Activated naive CD4-positive, alpha-beta T cell treated with anti-CD3 and anti-CD28 coated beads for 36 hours (primary cell): ENCODE measurements around the gene NTN4. TPM values are rescaled to one million over a fixed set of nuclear protein-coding genes. Genes with fewer than 3 reads are reported as not detected.
"Not testable (repeated sequence)": the region's sequence is repeated elsewhere in the genome, so short reads cannot be mapped to it uniquely, and the experiment has no call there.

Source experiments
- CTCF ChIA-PET: fragments of 350-600 bp; sonication (Branson Sonifier 250); formaldehyde crosslinking; loops from one replicate; lab custom pipeline; 2021; ENCODE audit warnings: antibody characterized with exemption; lab: Charles Lee
- DNase-seq: peaks from one replicate; pipeline ENCODE4 v3.0.0-alpha.2; 2020
- H3K27ac Mint-ChIP-seq: one replicate; pipeline ENCODE4 v1.8.0; 2021; ENCODE audit warnings: mild to moderate bottlenecking, mixed read lengths
- H3K27me3 Mint-ChIP-seq: one replicate; pipeline ENCODE4 v1.8.0; 2021; ENCODE audit warnings: low read depth, mixed read lengths
- H3K36me3 Mint-ChIP-seq: one replicate; pipeline ENCODE4 v1.8.0; 2021; ENCODE audit warnings: low read depth, mixed read lengths
- H3K4me1 Mint-ChIP-seq: one replicate; pipeline ENCODE4 v1.8.0; 2021; ENCODE audit warnings: low read depth, mixed read lengths
- H3K4me3 Mint-ChIP-seq: one replicate; pipeline ENCODE4 v1.8.0; 2021; ENCODE audit warnings: mild to moderate bottlenecking, moderate library complexity, mixed read lengths
- H3K9me3 Mint-ChIP-seq: one replicate; pipeline ENCODE4 v1.8.0; 2021; ENCODE audit warnings: mixed read lengths
- intact Hi-C: fragments of 100-400 bp; cut with micrococcal nuclease; formaldehyde crosslinking; loops from one replicate; pipeline ENCODE4 v1.15.1; 2023
- total RNA-seq, 2 experiments: library from RNA; stranded (reverse); gene quantifications; one replicate each; pipeline ENCODE4 v1.2.3, GENCODE V29; 2021

NTN4 gene
- total RNA-seq, 2 experiments from 2014 or later = not detected

DNA sequence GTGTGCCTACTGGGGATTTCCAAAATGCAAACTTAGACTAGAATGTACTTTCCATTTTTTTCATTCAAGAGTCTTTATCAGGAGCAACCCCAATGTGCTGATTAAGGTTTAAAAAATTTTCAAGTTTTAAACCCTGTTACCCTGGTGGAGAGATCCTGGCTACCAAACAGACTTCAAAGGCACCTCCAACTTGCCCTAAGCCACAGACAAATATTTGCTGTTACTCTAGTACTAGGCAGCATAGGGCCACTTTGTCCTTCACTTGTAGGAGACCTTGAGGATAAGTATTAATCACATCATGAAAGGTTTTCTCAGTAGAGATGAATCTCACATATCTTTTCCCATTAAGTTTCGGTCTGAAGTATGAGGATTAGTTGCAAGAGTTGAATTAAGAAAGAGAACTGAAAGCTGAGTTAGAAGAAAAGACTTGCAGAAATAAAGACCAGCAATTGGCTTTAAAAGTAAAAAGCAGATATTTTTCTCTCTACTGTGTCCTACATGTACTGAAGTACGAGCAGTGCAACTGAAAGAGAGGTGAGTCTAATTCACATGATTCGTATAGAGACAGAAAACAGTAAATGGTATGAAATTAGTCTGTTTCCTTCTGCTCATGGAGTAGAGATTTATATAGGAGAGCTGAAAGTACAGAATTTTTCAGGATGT is 28.3 kb downstream of the NTN4 start:
- H3K36me3 Mint-ChIP-seq = no peaks in the 10 kb centered on the region
- H3K9me3 Mint-ChIP-seq = no peaks in the 10 kb centered on the region
- H3K27me3 Mint-ChIP-seq = peaks cover 23% of the 10 kb centered on the region
- CTCF ChIA-PET = no interaction called here
- no peaks in the 10 kb centered on the region for H3K4me1 Mint-ChIP-seq
- no peak overlapping the region for H3K27ac Mint-ChIP-seq
- no peak overlapping the region for H3K4me3 Mint-ChIP-seq
- intact Hi-C loops = no loop called here
- DNase-seq = no peak

- CTCF ChIA-PET = no interaction called here
- intact Hi-C loops = no loop called here
- DNase-seq = no peak
- no peaks in the 10 kb centered on the region for H3K9me3 Mint-ChIP-seq
- H3K4me3 Mint-ChIP-seq = no peak overlapping the region
- no peaks in the 10 kb centered on the region for H3K4me1 Mint-ChIP-seq
- H3K36me3 Mint-ChIP-seq = no peaks in the 10 kb centered on the region
- H3K27me3 Mint-ChIP-seq = peaks cover 18% of the 10 kb centered on the region
- no peak overlapping the region for H3K27ac Mint-ChIP-seq
Measured at GRCh38 chr12:95760371-95760770, 30.2 kb downstream of the NTN4 start.

DNA sequence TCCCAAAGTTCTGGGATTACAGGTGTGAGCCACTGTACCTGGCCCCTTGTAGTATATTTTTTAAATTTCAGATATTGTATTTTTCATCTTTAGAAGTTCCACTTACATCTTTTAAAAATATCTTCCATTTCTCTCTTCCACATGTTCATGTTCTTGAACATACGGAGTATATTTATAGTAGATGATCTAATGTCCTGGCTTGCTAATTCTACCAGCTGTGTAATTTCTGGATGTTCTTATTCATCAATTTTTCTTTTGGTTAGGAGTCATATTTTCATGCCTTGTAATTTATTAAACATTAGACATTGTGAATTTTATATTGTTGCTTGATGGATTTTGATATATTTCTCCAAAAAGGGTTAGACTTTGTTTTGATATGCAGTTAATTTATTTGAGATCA is 30.8 kb downstream of the NTN4 start:
- peaks cover 18% of the 10 kb centered on the region for H3K27me3 Mint-ChIP-seq

DNA sequence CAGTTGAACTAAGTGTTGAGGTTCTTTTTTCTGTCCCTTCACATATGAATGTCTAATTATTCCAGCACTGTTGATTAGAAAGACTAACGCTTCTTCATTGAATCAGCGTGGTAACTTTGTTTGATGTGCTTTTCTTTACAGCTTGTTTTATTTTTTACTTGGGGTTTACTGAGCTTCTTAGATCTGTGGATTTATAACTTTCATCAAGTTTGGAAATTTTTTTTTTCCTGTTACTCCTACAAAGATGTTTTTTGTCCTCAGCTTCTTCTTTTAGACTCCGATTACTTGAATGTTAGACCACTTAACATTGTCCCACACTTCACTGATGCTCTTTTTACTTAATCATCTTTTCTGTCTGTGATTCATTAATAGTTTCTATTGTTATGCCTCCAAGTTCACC is 31.5 kb downstream of the NTN4 start:
- Mint-ChIP-seq H3K27ac (no peak overlapping the region), H3K36me3 (no peaks in the 10 kb centered on the region), H3K9me3 (no peaks in the 10 kb centered on the region), H3K27me3 (peaks cover 16% of the 10 kb centered on the region), H3K4me3 (no peak overlapping the region), H3K4me1 (no peaks in the 10 kb centered on the region)
- CTCF ChIA-PET = no interaction called here
- DNase-seq = no peak
- intact Hi-C loops = no loop called here

More for the DNA sequence above, 30.8 kb downstream of the NTN4 start:
- Mint-ChIP-seq H3K4me3 (no peak overlapping the region), H3K9me3 (no peaks in the 10 kb centered on the region), H3K27ac (no peak overlapping the region), H3K4me1 (no peaks in the 10 kb centered on the region), H3K36me3 (no peaks in the 10 kb centered on the region)
- intact Hi-C loops = no loop called here
- CTCF ChIA-PET = no interaction called here
- no peak for DNase-seq

GRCh38 chr12:95756362-95756761 is 34.2 kb downstream of the NTN4 start:
- intact Hi-C loops = no loop called here
- Mint-ChIP-seq H3K36me3 (no peaks in the 10 kb centered on the region), H3K27me3 (peaks cover 8% of the 10 kb centered on the region), H3K4me1 (no peaks in the 10 kb centered on the region), H3K4me3 (no peak overlapping the region), H3K9me3 (no peaks in the 10 kb centered on the region), H3K27ac (no peak overlapping the region)
- CTCF ChIA-PET = no interaction called here
- DNase-seq = no peak

DNA sequence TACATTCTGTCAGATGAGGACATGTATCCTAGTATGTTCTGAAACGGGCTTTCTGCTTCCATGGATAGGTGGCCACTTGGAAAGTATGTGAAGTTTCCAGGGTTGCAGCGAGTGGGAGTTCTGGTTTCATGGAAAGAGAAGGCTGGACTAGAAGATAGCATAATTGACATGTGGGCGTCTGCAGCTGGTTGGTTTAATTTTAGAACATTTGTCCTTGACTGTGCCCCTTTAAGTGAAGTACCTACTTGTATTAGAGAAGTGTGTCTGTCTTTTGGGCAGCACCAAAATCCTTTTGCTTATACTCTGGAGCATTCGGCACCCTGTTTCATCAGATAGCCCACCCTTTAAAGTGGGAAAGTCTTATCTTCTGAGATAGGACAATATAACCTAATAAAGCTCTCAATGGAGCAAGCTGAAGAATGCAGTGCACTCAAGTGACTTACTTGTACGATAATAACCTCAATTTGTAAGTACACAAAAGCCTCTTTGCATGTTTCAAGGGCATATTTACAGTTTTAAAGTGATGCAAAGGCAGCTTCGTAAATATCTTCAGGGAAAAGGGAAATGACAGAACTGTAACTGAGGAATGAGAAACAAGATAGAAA is 35.2 kb downstream of the NTN4 start:
- CTCF ChIA-PET = no interaction called here
- intact Hi-C loops = no loop called here
- H3K4me1 Mint-ChIP-seq = no peaks in the 10 kb centered on the region
- no peak overlapping the region for H3K4me3 Mint-ChIP-seq
- no peak overlapping the region for H3K27ac Mint-ChIP-seq
- peaks cover 6% of the 10 kb centered on the region for H3K27me3 Mint-ChIP-seq
- H3K9me3 Mint-ChIP-seq = no peaks in the 10 kb centered on the region
- no peak for DNase-seq
- no peaks in the 10 kb centered on the region for H3K36me3 Mint-ChIP-seq

- H3K27ac Mint-ChIP-seq, H3K27me3 Mint-ChIP-seq, H3K4me3 Mint-ChIP-seq, intact Hi-C loops, DNase-seq, H3K36me3 Mint-ChIP-seq, H3K9me3 Mint-ChIP-seq, H3K4me1 Mint-ChIP-seq, CTCF ChIA-PET: not testable (repeated sequence)
Measured at GRCh38 chr12:95746062-95746461, 44.5 kb downstream of the NTN4 start.

DNA sequence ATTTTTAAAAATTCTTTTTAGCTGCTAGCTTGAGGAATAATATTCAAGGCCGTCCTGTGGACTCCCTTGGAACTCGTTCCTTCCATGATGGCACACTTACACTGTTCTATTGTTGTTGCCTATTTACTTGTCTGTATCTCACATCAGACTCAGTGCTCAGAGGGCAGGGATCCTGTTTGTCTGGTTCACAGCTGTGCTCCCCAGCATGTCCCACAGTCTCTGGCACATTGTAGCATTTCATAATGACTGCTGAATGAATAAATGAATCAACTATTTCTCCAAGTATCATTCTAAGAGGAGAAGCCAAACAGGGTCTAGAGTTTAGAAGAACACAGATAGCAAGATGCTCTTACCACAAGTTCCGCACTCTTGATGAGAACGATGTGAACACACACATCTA is 48.0 kb downstream of the NTN4 start:
- H3K27me3 Mint-ChIP-seq = peaks cover 3% of the 10 kb centered on the region
- no peak overlapping the region for H3K4me3 Mint-ChIP-seq
- CTCF ChIA-PET = interaction anchor here (1.2 kb wide), 1 partner anchor 22 kb away, joined by 3 read pairs; no protein-coding TSS in a partner anchor
- H3K27ac Mint-ChIP-seq = no peak overlapping the region
- H3K9me3 Mint-ChIP-seq = peaks cover 8% of the 10 kb centered on the region
- H3K36me3 Mint-ChIP-seq = no peaks in the 10 kb centered on the region
- no peaks in the 10 kb centered on the region for H3K4me1 Mint-ChIP-seq
- intact Hi-C loops = no loop called here
- no peak for DNase-seq

GRCh38 chr12:95741635-95742034 is 48.9 kb downstream of the NTN4 start:
- Mint-ChIP-seq H3K9me3 (peaks cover 8% of the 10 kb centered on the region), H3K27me3 (peaks cover 6% of the 10 kb centered on the region), H3K36me3 (no peaks in the 10 kb centered on the region), H3K4me1 (no peaks in the 10 kb centered on the region), H3K27ac (no peak overlapping the region), H3K4me3 (no peak overlapping the region)
- DNase-seq = no peak
- CTCF ChIA-PET = interaction anchor here (0.6 kb wide), 1 partner anchor 41 kb away, joined by 3 read pairs; no protein-coding TSS in a partner anchor
- intact Hi-C loops = no loop called here

GRCh38 chr12:95740751-95741150 is 49.8 kb downstream of the NTN4 start:
- intact Hi-C loops = no loop called here
- no peak overlapping the region for H3K27ac Mint-ChIP-seq

DNA sequence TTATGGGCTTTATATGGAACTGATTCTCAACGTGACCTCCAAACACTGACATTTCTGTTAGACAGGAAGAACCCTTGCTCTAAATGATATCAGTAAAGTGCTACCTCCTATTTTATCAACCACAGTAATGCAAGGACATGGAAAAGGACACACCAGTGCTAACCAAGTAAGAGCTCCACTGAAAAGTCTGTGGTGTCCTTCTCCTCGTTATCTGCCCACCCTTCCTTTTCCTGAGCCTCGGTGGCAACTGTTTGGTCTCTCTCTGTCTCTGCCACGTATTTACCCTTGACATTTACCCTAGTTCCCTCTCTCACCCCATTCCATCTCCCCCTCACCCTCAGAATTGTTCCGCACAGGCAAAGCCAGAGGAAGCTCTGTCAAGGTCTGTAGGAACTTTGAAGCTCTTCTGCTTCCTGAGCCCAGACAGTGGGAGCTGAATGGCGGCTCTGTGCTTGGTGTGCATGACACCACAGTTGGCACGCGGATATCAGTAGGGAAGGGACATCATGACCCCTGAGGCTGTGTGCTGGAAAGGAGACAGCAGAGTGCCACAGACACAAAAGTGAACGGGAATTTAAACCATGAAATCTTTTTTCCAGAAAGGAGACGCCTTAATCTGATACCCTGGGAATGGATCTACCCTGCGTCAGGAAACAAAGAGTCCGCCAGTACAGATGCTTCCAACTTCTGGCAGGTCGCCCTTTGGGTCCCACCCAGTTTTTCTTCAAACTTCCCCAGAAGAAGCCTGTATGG is 50.8 kb downstream of the NTN4 start:
- no peak overlapping the region for H3K27ac Mint-ChIP-seq
- no peak overlapping the region for H3K4me3 Mint-ChIP-seq
- CTCF ChIA-PET = interaction anchor here (0.6 kb wide), 1 partner anchor 622 kb away, joined by 6 read pairs; no protein-coding TSS in a partner anchor
- intact Hi-C loops = no loop called here
- no peak for DNase-seq
- H3K27me3 Mint-ChIP-seq = peaks cover 3% of the 10 kb centered on the region
- H3K4me1 Mint-ChIP-seq = no peaks in the 10 kb centered on the region
- H3K9me3 Mint-ChIP-seq = no peaks in the 10 kb centered on the region
- H3K36me3 Mint-ChIP-seq = no peaks in the 10 kb centered on the region

More at GRCh38 chr12:95740751-95741150, 49.8 kb downstream of the NTN4 start:
- no peaks in the 10 kb centered on the region for H3K4me1 Mint-ChIP-seq
- CTCF ChIA-PET = interaction anchor here (0.6 kb wide), 1 partner anchor 40 kb away, joined by 3 read pairs; no protein-coding TSS in a partner anchor
- H3K9me3 Mint-ChIP-seq = peaks cover 5% of the 10 kb centered on the region
- H3K27me3 Mint-ChIP-seq = peaks cover 3% of the 10 kb centered on the region
- DNase-seq = no peak
- H3K4me3 Mint-ChIP-seq = no peak overlapping the region
- no peaks in the 10 kb centered on the region for H3K36me3 Mint-ChIP-seq

GRCh38 chr12:95738024-95738611 is 52.4 kb downstream of the NTN4 start:
- no peaks in the 10 kb centered on the region for H3K4me1 Mint-ChIP-seq
- intact Hi-C loops = no loop called here
- no peak overlapping the region for H3K4me3 Mint-ChIP-seq
- H3K36me3 Mint-ChIP-seq = no peaks in the 10 kb centered on the region
- CTCF ChIA-PET = no interaction called here
- DNase-seq = no peak
- H3K9me3 Mint-ChIP-seq = no peaks in the 10 kb centered on the region
- H3K27me3 Mint-ChIP-seq = peaks cover 3% of the 10 kb centered on the region
- no peak overlapping the region for H3K27ac Mint-ChIP-seq
